Measurements from ENCODE around the gene IL1RAPL1. TPM values are rescaled to one million over a fixed set of nuclear protein-coding genes. Genes with fewer than 3 reads are reported as not detected.

IL1RAPL1 gene
- total and polyA plus RNA-seq, 8 donors: 0.60 to 1.4 (median 0.95) TPM; not detected in 2

DNA sequence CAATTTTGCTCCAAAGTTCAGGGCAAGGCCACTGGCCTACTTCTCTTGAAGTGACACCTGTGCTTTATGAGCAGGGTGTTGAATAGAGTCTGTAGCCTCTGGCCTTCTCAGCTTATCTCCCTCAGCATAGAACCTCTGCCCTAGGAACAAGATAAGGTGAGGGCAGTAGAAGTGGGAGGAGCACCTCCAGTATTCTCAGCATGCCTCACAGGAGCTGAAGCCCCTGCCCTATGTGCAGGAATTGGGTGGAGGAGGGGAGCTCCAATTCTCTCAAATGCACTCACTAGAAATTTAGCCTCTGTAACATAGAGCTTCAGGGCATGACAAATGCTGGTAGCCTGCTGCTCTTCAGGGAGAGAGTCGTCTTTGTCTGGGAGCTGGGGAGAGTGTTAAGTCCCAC, 479.3 kb downstream of the IL1RAPL1 start:
- H3K27me3 ChIP-seq: no peaks in the 10 kb centered on the region
- TF ChIP-seq, protein P1, sequence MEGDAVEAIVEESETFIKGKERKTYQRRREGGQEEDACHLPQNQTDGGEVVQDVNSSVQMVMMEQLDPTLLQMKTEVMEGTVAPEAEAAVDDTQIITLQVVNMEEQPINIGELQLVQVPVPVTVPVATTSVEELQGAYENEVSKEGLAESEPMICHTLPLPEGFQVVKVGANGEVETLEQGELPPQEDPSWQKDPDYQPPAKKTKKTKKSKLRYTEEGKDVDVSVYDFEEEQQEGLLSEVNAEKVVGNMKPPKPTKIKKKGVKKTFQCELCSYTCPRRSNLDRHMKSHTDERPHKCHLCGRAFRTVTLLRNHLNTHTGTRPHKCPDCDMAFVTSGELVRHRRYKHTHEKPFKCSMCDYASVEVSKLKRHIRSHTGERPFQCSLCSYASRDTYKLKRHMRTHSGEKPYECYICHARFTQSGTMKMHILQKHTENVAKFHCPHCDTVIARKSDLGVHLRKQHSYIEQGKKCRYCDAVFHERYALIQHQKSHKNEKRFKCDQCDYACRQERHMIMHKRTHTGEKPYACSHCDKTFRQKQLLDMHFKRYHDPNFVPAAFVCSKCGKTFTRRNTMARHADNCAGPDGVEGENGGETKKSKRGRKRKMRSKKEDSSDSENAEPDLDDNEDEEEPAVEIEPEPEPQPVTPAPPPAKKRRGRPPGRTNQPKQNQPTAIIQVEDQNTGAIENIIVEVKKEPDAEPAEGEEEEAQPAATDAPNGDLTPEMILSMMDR (IDR thresholded peaks at IDR 0.05): no peak
- H3K9me3 ChIP-seq: no peaks in the 10 kb centered on the region
- H3K4me1 ChIP-seq: no peaks in the 10 kb centered on the region
- H3K27ac ChIP-seq: no peak overlapping the region
- no peak for DNase-seq
- intact Hi-C loops (cut with DNase I): no loop called here
- no peak overlapping the region for H3K4me3 ChIP-seq
- no peak for ATAC-seq
- H3K36me3 ChIP-seq: no peaks in the 10 kb centered on the region

DNA sequence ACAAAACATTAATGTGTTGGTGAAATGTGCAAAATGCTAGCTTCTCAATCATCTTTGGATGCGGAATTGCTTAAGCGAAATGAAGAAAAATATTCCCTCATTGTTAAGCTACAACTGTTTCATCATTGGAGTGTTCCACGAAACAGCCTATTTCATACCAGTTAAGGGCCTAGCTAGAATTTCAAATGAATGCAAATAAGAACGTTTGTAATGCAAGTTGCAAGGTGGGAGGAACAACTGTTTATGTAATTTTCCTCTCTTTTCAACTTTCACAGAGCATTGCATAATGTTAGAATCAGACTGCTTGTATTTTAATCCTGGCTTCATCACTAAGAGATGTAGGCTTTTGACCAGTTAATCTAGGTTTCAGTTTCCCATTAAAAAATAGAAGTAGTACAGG, 480.1 kb downstream of the IL1RAPL1 start:
- Histone ChIP-seq H3K36me3 (no peaks in the 10 kb centered on the region), H3K9me3 (no peaks in the 10 kb centered on the region), H3K4me3 (no peak overlapping the region), H3K27me3 (no peaks in the 10 kb centered on the region), H3K27ac (no peak overlapping the region), H3K4me1 (no peaks in the 10 kb centered on the region)
- ATAC-seq: no peak
- no peak for DNase-seq
- intact Hi-C loops (cut with DNase I): no loop called here
- TF ChIP-seq, protein P1 (IDR thresholded peaks at IDR 0.05): no peak

DNA sequence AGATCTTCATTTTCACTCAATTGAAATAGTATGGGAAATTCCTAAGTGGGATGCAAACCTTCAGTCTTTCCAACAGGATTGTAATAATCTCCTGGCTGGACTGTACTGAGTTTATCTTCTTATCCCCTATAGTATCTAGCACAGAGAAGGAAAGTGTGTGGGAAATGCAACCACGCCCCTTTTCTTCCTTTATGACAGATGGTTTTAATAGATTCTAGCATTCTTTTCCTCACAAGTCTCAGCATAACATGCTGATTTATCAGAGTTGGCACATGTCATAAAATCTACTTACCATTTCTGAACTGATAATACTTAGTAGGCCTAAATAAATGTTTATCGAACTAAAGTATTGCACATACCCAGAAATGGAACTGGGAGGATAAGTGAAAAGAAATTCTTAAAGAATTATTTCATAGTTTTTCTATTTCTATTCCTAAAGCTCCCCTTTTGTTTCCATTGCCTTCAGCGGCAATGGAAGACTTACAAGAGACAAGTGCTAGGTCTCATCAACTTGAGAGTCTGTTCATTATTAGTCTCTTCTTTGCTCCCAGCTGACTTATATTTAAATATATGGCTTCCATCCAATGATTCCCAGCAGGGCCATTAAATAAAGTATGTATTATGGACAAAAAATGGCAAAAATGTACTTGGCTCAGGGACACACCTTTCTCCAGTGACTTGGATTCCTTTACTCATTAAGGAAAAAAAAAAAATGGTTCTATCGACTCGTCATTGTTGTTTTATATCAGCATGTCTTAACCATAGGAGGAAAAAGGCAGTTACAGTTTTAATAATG, 484.5 kb downstream of the IL1RAPL1 start:
- intact Hi-C loops (cut with DNase I): no loop called here
- H3K27ac ChIP-seq: no peak overlapping the region
- no peaks in the 10 kb centered on the region for H3K9me3 ChIP-seq
- H3K4me3 ChIP-seq: no peak overlapping the region
- H3K4me1 ChIP-seq: no peaks in the 10 kb centered on the region
- H3K27me3 ChIP-seq: no peaks in the 10 kb centered on the region
- TF ChIP-seq, protein P1 (IDR thresholded peaks at IDR 0.05): no peak
- DNase-seq: no peak
- no peaks in the 10 kb centered on the region for H3K36me3 ChIP-seq
- ATAC-seq: no peak

DNA sequence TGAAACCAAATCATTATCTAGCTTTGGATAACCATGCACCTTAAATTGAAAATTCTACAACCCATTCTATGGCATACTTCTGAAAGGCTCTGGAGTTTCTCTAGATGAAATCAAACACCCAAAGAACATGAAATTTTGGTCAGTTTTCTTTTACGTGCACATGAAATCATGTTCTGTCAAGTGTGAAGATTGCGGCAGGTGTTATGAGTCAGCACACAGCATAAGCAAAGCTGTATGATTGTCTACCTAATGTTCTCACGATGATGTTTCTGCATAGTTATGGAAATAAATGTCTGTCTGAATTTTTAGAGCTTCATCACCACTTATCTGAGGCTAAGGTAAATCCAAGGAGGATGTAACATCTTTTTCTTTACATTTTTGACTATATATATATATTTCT, 495.3 kb downstream of the IL1RAPL1 start:
- Histone ChIP-seq H3K27ac (no peak overlapping the region), H3K4me1 (no peaks in the 10 kb centered on the region), H3K36me3 (no peaks in the 10 kb centered on the region), H3K27me3 (no peaks in the 10 kb centered on the region), H3K9me3 (no peaks in the 10 kb centered on the region), H3K4me3 (no peak overlapping the region)
- intact Hi-C loops (cut with DNase I): no loop called here
- no peak for DNase-seq
- no peak for ATAC-seq
- TF ChIP-seq, protein P1 (IDR thresholded peaks at IDR 0.05): no peak

DNA sequence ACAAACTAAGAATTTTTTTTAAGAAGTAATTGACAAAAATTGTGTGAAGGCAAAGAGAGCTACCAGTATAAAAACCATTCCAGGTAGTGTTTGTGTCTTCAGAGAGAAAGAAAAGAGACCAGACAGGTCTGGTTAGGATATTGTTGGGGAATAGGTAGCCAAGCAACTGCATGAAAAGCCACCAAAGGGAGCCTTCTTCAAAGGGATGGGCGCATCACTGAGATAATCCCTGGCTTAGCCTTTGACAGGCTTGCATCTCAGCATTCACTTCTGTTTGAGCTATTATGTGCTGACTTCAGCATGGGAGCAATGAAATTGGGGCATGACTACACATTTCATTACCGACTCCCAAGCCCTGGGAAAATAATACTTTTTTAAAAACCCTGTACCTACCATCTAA, 496.6 kb downstream of the IL1RAPL1 start:
- ATAC-seq (no peak), DNase-seq (no peak)
- no peaks in the 10 kb centered on the region for H3K9me3 ChIP-seq
- H3K27ac ChIP-seq: no peak overlapping the region
- no peaks in the 10 kb centered on the region for H3K36me3 ChIP-seq
- H3K4me1 ChIP-seq: no peaks in the 10 kb centered on the region
- H3K4me3 ChIP-seq: no peak overlapping the region
- no peaks in the 10 kb centered on the region for H3K27me3 ChIP-seq
- intact Hi-C loops (cut with DNase I): no loop called here
- TF ChIP-seq, protein P1 (IDR thresholded peaks at IDR 0.05): no peak
